MM.1S (cell line): ENCODE measurements around the gene NEGR1.

Experiments used
- CTCF ChIP-seq: fragments of 300-600 bp; sonication (generic); IDR thresholded peaks from 2 replicates; pipeline ENCODE4 v1.5.1; 2016; ENCODE audit warnings: antibody characterized with exemption, low read length, mixed read lengths
- EZH2 ChIP-seq: fragments of 300-600 bp; sonication (generic); optimal IDR thresholded peaks from 2 replicates; pipeline ENCODE3; 2017; ENCODE audit warnings: low read depth, mild to moderate bottlenecking, antibody characterized with exemption, low read length, mixed read lengths

GRCh38 chr1:71364236-71364635 lies 918.1 kb downstream of the NEGR1 start:
- TF ChIP-seq CTCF (no peak), EZH2 (no peak)
